Measurements from ENCODE around the gene GAS1.

The GAS1 gene

DNA sequence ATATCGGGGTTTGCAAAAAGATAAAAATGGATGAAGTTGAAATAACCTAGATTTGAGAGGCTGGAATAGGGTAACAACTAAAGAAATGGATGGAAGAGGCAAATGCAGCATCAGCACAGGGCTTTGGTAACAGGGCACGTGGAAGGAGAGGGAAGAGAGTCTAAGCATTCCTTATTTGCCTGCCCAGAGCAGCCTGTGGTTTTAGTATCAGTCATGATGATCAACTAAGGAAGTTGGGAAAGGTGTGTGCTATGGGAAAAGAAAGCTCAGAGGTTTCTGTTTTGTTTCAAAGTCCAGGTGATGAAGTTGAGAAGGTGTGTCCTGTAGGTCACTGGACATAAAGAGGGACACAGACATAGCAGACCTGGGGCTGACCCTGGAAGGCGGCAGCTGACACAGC, 28.8 kb downstream of the GAS1 start:
- Histone ChIP-seq H3K27ac (ENCODE audit: low read depth, low read length) (no peak overlapping the region), H3K4me1 (ENCODE audit: control insufficient read depth, low read depth, low read length) (no peaks in the 10 kb centered on the region), H3K4ac (ENCODE audit: low read depth, low read length) (no peak overlapping the region), H3K23ac (ENCODE audit: low read length) (no peak overlapping the region), H3K79me2 (ENCODE audit: control insufficient read depth, insufficient read depth, low read length) (no peaks in the 10 kb centered on the region), H2BK15ac (replicated peaks; ENCODE audit: low read depth) (no peak overlapping the region), H2BK120ac (ENCODE audit: low read depth, low read length) (no peak overlapping the region), H4K5ac (ENCODE audit: low read length) (no peak overlapping the region), H3K79me1 (ENCODE audit: low read length) (no peaks in the 10 kb centered on the region), H4K8ac (ENCODE audit: low read depth, low read length) (no peak overlapping the region), H3K4me3 (ENCODE audit: low read length) (no peak overlapping the region), H3K4me2 (ENCODE audit: low read length) (no peak overlapping the region), H3K36me3 (ENCODE audit: control insufficient read depth, insufficient read depth, low read length) (no peaks in the 10 kb centered on the region), H2BK5ac (ENCODE audit: low read length) (no peak overlapping the region), H3K9ac (ENCODE audit: low read length) (no peak overlapping the region), H2AK5ac (ENCODE audit: low read length) (no peak overlapping the region), H3K18ac (ENCODE audit: low read length) (no peak overlapping the region), H3K27me3 (ENCODE audit: insufficient read depth, low read length, poor library complexity) (no peaks in the 10 kb centered on the region), H3K56ac (ENCODE audit: low read length) (no peak overlapping the region)
- no peak for DNase-seq
- no CpG with 5 or more reads among the region's 3 CpGs for WGBS (ENCODE audit: extremely low coverage, insufficient coverage, low lambda C conversion rate)

DNA sequence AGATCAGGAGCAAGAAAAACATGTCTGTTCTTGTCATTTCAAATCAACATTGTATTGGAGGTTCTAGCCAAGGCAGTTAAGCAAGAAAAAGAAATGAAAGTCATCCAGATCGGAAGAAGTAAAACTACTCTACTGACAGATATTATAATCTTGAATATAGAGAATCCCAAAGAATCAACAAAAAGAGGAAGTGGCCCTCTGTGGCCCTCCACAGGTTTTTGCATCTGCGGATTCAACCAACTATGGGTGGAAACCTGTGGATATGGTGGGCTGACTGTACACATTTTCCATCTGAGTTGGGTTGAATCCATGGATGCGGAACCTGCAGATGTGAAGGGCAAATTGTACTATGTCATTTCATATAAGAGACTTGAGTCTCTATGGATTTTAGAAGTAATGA, 35.1 kb downstream of the GAS1 start:
- H2BK5ac ChIP-seq (ENCODE audit: low read length) = no peak overlapping the region
- H3K27ac ChIP-seq (ENCODE audit: low read depth, low read length) = no peak overlapping the region
- H3K4me1 ChIP-seq (ENCODE audit: control insufficient read depth, low read depth, low read length) = no peaks in the 10 kb centered on the region
- H4K5ac ChIP-seq (ENCODE audit: low read length) = no peak overlapping the region
- no peak overlapping the region for H2BK120ac ChIP-seq (ENCODE audit: low read depth, low read length)
- no peak for DNase-seq
- no peak overlapping the region for H3K4ac ChIP-seq (ENCODE audit: low read depth, low read length)
- no peak overlapping the region for H2AK5ac ChIP-seq (ENCODE audit: low read length)
- H2BK15ac ChIP-seq (replicated peaks; ENCODE audit: low read depth) = no peak overlapping the region
- no peak overlapping the region for H3K9ac ChIP-seq (ENCODE audit: low read length)
- no peaks in the 10 kb centered on the region for H3K79me2 ChIP-seq (ENCODE audit: control insufficient read depth, insufficient read depth, low read length)
- H3K4me3 ChIP-seq (ENCODE audit: low read length) = no peak overlapping the region
- no peak overlapping the region for H3K18ac ChIP-seq (ENCODE audit: low read length)
- H3K36me3 ChIP-seq (ENCODE audit: control insufficient read depth, insufficient read depth, low read length) = no peaks in the 10 kb centered on the region
- H3K23ac ChIP-seq (ENCODE audit: low read length) = no peak overlapping the region
- WGBS (ENCODE audit: extremely low coverage, insufficient coverage, low lambda C conversion rate) = no CpG with 5 or more reads among the region's 3 CpGs
- H4K8ac ChIP-seq (ENCODE audit: low read depth, low read length) = no peak overlapping the region
- no peaks in the 10 kb centered on the region for H3K27me3 ChIP-seq (ENCODE audit: insufficient read depth, low read length, poor library complexity)
- no peaks in the 10 kb centered on the region for H3K79me1 ChIP-seq (ENCODE audit: low read length)
- no peak overlapping the region for H3K56ac ChIP-seq (ENCODE audit: low read length)
- no peak overlapping the region for H3K4me2 ChIP-seq (ENCODE audit: low read length)

DNA sequence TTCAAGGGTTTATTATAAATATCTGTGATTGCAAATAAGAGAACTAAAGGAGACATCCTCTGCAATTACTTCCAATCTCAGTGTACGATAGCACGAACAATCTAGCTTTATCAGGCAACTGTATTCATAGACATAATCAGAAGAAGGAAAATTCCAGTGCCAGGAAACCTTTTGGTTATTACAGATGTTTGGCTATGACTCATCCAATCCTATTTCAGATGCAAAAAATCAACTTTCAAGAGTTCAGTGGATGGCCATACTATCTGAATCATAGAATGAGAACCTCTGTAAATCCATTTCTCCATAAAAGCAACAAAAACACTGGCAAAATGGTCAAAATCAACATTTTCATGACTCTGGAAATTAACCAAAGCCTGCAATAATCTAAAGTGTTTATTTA, 37.9 kb downstream of the GAS1 start:
- H3K27ac ChIP-seq (ENCODE audit: low read depth, low read length) = no peak overlapping the region
- no peak overlapping the region for H2BK5ac ChIP-seq (ENCODE audit: low read length)
- H3K18ac ChIP-seq (ENCODE audit: low read length) = no peak overlapping the region
- no peak overlapping the region for H3K4ac ChIP-seq (ENCODE audit: low read depth, low read length)
- H3K4me2 ChIP-seq (ENCODE audit: low read length) = no peak overlapping the region
- H3K36me3 ChIP-seq (ENCODE audit: control insufficient read depth, insufficient read depth, low read length) = no peaks in the 10 kb centered on the region
- DNase-seq = no peak
- no peak overlapping the region for H3K56ac ChIP-seq (ENCODE audit: low read length)
- H2BK120ac ChIP-seq (ENCODE audit: low read depth, low read length) = no peak overlapping the region
- H3K79me2 ChIP-seq (ENCODE audit: control insufficient read depth, insufficient read depth, low read length) = no peaks in the 10 kb centered on the region
- H3K23ac ChIP-seq (ENCODE audit: low read length) = no peak overlapping the region
- H2BK15ac ChIP-seq (replicated peaks; ENCODE audit: low read depth) = no peak overlapping the region
- H3K4me3 ChIP-seq (ENCODE audit: low read length) = no peak overlapping the region
- WGBS (ENCODE audit: extremely low coverage, insufficient coverage, low lambda C conversion rate) = no CpG with 5 or more reads among the region's 2 CpGs
- no peaks in the 10 kb centered on the region for H3K79me1 ChIP-seq (ENCODE audit: low read length)
- H2AK5ac ChIP-seq (ENCODE audit: low read length) = no peak overlapping the region
- no peak overlapping the region for H4K5ac ChIP-seq (ENCODE audit: low read length)
- H3K4me1 ChIP-seq (ENCODE audit: control insufficient read depth, low read depth, low read length) = no peaks in the 10 kb centered on the region
- H3K9ac ChIP-seq (ENCODE audit: low read length) = no peak overlapping the region
- no peaks in the 10 kb centered on the region for H3K27me3 ChIP-seq (ENCODE audit: insufficient read depth, low read length, poor library complexity)
- no peak overlapping the region for H4K8ac ChIP-seq (ENCODE audit: low read depth, low read length)

DNA sequence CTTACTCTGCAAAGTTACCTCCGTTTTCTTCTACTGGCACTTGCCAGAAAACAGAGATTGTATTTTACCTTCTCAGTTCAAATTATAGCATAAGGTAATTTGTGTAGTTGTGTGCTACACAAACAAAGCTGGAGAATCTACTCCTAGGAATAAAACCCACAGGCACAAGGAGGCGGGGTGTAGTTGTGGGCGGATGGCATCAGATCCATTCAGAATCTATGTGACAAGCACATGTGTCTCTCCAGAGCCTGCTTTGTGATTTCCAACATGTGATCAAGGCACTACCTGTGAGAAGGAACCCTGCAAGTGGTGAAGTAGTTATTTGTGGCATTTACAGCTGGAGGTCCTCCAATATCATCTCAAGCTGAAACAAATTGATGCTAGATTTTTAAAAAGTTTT, 39.0 kb downstream of the GAS1 start:
- Histone ChIP-seq H3K79me2 (ENCODE audit: control insufficient read depth, insufficient read depth, low read length) (no peaks in the 10 kb centered on the region), H4K5ac (ENCODE audit: low read length) (no peak overlapping the region), H3K23ac (ENCODE audit: low read length) (no peak overlapping the region), H4K8ac (ENCODE audit: low read depth, low read length) (no peak overlapping the region), H3K36me3 (ENCODE audit: control insufficient read depth, insufficient read depth, low read length) (no peaks in the 10 kb centered on the region), H3K79me1 (ENCODE audit: low read length) (no peaks in the 10 kb centered on the region), H3K18ac (ENCODE audit: low read length) (no peak overlapping the region), H3K4me3 (ENCODE audit: low read length) (no peak overlapping the region), H3K56ac (ENCODE audit: low read length) (no peak overlapping the region), H3K9ac (ENCODE audit: low read length) (no peak overlapping the region), H3K4me2 (ENCODE audit: low read length) (no peak overlapping the region), H2BK120ac (ENCODE audit: low read depth, low read length) (no peak overlapping the region), H3K27me3 (ENCODE audit: insufficient read depth, low read length, poor library complexity) (no peaks in the 10 kb centered on the region), H2BK5ac (ENCODE audit: low read length) (no peak overlapping the region), H2BK15ac (replicated peaks; ENCODE audit: low read depth) (no peak overlapping the region), H3K4ac (ENCODE audit: low read depth, low read length) (no peak overlapping the region), H3K27ac (ENCODE audit: low read depth, low read length) (no peak overlapping the region), H2AK5ac (ENCODE audit: low read length) (no peak overlapping the region), H3K4me1 (ENCODE audit: control insufficient read depth, low read depth, low read length) (peaks cover 3% of the 10 kb centered on the region)
- no CpG with 5 or more reads among the region's 3 CpGs for WGBS (ENCODE audit: extremely low coverage, insufficient coverage, low lambda C conversion rate)
- no peak for DNase-seq

DNA sequence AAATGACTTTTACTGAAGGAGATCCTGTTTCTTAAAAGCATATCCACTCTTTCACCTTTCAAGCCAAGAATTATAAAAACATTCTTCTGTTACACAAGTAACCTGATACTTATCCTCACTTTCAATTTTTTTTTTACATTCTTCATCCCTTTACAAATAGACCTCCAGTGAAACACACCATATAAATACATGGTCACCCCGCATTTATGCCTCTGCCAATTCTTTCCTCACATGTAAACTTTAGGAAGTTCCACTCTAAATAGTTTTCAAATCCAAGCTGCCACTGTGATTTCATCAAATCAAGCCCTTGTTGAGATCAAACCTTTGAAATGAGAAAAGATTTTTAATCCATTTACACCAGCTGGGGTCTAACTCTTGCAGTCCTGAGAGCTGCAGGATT, 40.0 kb downstream of the GAS1 start:
- Histone ChIP-seq H2BK15ac (replicated peaks; ENCODE audit: low read depth) (no peak overlapping the region), H3K23ac (ENCODE audit: low read length) (no peak overlapping the region), H3K36me3 (ENCODE audit: control insufficient read depth, insufficient read depth, low read length) (no peaks in the 10 kb centered on the region), H4K8ac (ENCODE audit: low read depth, low read length) (no peak overlapping the region), H3K79me2 (ENCODE audit: control insufficient read depth, insufficient read depth, low read length) (no peaks in the 10 kb centered on the region), H4K5ac (ENCODE audit: low read length) (no peak overlapping the region), H3K4me2 (ENCODE audit: low read length) (no peak overlapping the region), H3K4me3 (ENCODE audit: low read length) (no peak overlapping the region), H3K79me1 (ENCODE audit: low read length) (no peaks in the 10 kb centered on the region), H3K27me3 (ENCODE audit: insufficient read depth, low read length, poor library complexity) (no peaks in the 10 kb centered on the region), H2BK120ac (ENCODE audit: low read depth, low read length) (no peak overlapping the region), H3K18ac (ENCODE audit: low read length) (no peak overlapping the region), H2BK5ac (ENCODE audit: low read length) (no peak overlapping the region), H3K4ac (ENCODE audit: low read depth, low read length) (no peak overlapping the region), H3K4me1 (ENCODE audit: control insufficient read depth, low read depth, low read length) (peaks cover 3% of the 10 kb centered on the region), H2AK5ac (ENCODE audit: low read length) (no peak overlapping the region), H3K27ac (ENCODE audit: low read depth, low read length) (no peak overlapping the region), H3K56ac (ENCODE audit: low read length) (no peak overlapping the region), H3K9ac (ENCODE audit: low read length) (no peak overlapping the region)
- 100% methylated on average over 1 of the region's 1 CpG for WGBS (ENCODE audit: extremely low coverage, insufficient coverage, low lambda C conversion rate)
- DNase-seq = no peak

DNA sequence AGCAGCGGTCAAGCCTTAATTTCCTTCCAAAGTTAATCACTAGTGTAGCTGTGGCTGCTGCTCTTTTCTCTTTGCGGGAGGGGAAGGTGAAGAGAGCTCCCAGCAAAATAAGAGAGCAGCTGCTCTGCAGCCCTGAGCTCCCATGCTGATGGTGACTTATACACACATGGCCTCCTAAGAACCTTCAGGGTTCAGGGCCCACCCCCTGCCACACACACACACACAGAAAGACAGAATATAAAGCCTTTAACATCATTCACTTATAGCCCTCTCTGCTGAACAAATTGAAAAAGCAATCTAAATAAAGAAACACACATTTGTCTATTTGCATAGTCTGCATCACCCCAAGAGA, 43.6 kb downstream of the GAS1 start:
- Histone ChIP-seq H3K27me3 (ENCODE audit: insufficient read depth, low read length, poor library complexity) (no peaks in the 10 kb centered on the region), H3K79me1 (ENCODE audit: low read length) (no peaks in the 10 kb centered on the region), H3K27ac (ENCODE audit: low read depth, low read length) (no peak overlapping the region), H4K5ac (ENCODE audit: low read length) (no peak overlapping the region), H4K8ac (ENCODE audit: low read depth, low read length) (no peak overlapping the region), H2BK5ac (ENCODE audit: low read length) (no peak overlapping the region), H3K4me1 (ENCODE audit: control insufficient read depth, low read depth, low read length) (peaks cover 3% of the 10 kb centered on the region), H2BK120ac (ENCODE audit: low read depth, low read length) (no peak overlapping the region), H2BK15ac (replicated peaks; ENCODE audit: low read depth) (no peak overlapping the region), H2AK5ac (ENCODE audit: low read length) (no peak overlapping the region), H3K56ac (ENCODE audit: low read length) (peak overlapping the region; percentile 58), H3K4me2 (ENCODE audit: low read length) (peak overlapping the region; percentile 68), H3K18ac (ENCODE audit: low read length) (no peak overlapping the region), H3K23ac (ENCODE audit: low read length) (no peak overlapping the region), H3K79me2 (ENCODE audit: control insufficient read depth, insufficient read depth, low read length) (no peaks in the 10 kb centered on the region), H3K36me3 (ENCODE audit: control insufficient read depth, insufficient read depth, low read length) (no peaks in the 10 kb centered on the region), H3K9ac (ENCODE audit: low read length) (no peak overlapping the region), H3K4me3 (ENCODE audit: low read length) (no peak overlapping the region), H3K4ac (ENCODE audit: low read depth, low read length) (no peak overlapping the region)
- no CpG with 5 or more reads among the region's 2 CpGs for WGBS (ENCODE audit: extremely low coverage, insufficient coverage, low lambda C conversion rate)
- no peak for DNase-seq

Data from mesendoderm (in vitro differentiated cells).